Measurements from ENCODE around the gene SF3B3. TPM values are rescaled to one million over a fixed set of nuclear protein-coding genes. Genes with fewer than 3 reads are reported as not detected.
"Not testable (repeated sequence)": the region's sequence is repeated elsewhere in the genome, so short reads cannot be mapped to it uniquely, and the experiment has no call there.

The SF3B3 gene
- polyA plus RNA-seq, 12 donors = 176 to 270 (median 220) TPM; not detected in 1

DNA sequence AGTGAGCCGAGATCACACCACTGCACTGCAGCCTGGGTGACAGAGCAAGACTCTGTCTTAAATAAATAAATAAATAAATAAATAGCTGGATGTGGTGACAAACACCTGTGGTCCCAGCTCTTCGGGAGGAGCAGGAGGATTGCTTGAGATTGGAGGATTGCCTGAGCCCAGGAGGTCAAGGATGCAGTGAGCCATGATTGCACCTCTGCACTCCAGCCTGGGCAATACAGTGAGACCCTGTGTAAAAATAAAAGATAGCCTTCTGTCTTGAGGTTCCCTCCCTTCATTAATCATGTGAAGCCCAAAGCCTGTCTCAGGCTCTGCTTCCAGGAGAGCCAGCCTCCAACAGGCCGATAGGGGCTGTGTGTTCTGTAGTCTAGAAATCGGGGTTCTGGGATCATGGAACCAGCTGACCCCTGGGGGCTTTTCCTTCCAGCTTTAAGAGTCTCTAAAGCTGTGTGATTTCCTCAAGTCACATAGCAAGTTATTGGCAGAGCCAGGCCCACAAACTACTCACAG, 88.2 kb downstream of the SF3B3 start:
- no peak for DNase-seq

DNA sequence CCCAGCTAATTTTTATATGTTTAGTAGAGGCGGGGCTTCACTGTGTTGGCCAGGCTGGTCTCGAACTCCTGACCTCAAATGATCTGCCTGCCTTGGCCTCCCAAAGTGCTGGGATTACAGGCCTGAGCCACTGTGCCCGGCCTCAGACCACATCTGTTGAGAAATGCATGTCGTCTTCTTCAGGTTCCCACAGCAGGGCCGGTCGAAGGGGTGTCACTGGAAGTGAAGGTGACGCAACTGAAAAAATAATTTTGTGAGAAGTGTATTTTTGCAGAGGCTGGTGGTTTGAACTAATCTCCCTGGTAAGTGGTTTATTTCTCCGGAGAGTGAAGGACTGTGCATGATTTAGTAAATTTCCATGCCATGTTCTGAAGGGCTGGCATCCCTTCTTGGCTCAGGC, 89.3 kb downstream of the SF3B3 start:
- DNase-seq = no peak

DNA sequence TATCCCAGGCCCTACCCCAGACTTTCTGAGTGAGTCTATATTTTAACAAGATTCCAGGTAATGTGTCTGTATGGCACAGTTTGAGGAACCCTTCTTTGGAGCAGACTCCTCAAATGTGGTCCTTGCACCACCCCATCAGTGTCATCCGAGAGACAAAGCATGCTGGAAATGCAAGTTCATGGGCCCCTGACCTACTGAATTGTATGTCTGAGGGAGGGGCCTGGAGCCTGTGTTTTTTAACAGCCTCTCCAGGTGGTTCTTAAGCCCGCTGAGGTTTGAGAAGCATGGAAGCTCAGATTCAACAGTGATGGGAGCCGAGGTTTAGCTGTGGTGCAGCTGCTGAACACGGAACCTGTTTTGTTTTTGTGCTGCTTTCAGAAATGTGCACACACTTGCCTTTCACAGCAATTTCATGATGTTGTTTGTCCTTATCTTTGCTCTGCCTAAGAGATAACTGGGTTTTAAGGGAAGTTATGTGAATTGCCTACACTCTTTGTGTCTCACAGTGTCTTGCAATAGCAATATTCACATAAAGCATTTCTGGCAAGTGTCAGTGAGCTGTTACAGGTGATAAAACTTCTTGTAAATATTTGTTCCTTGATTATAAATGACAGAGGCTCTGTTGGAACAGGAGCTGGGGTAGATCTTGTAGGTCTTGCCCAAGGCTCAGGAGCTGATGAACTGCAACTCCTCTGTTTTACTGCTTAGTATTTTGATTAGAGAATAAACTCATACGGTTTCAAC, 90.8 kb downstream of the SF3B3 start:
- DNase-seq = no peak

DNA sequence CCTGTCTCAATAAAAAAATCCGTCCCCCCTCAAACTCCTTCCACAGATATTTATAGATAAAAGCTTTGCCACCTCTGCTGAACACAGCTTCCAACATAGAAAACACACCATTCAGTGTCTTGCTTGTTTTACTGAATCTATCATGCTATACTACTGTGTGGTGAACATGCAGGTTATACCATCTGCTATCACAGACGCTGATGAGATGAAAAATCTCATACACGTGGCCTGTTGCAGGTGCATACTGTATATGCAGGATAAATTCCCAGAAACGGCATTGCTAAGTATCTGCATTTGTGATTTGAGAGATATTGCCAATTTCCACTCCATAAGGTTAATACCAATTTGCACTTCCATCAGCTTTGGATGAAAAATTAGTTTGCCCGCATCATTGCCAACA, 92.3 kb downstream of the SF3B3 start:
- DNase-seq = no peak

DNA sequence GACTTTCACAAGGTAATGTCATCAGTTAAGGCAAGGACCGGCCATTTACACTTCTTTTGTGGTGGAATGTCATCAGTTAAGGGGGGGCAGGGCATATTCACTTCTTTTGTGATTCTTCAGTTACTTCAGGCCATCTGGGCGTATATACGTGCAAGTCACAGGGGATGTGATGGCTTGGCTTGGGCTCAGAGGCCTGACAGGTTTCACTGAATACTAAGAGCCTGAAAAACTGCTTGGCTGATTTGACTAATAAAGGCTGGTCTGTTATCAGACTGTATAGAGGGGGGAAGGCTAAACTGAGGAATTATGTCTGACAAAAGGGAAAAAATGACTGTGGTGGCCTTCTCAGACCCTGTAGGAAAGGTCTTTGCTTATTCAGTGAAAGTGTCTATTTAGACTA, 98.2 kb downstream of the SF3B3 start:
- not testable (repeated sequence) for DNase-seq

Other genes starting within 250 kb of the SF3B3 start
- 10 to 100 TPM in 11 of 12 donors, not detected in 1; 39.4 to 61.8 (median 57.4) TPM for gene AARS1, start 234.3 kb upstream of the SF3B3 start, polyA plus RNA-seq (ENCODE audit: insufficient read length in 12 of 12)
- gene DDX19B, start 224.6 kb upstream of the SF3B3 start, polyA plus RNA-seq (ENCODE audit: insufficient read length in 12 of 12) = 10 to 100 TPM in 11 of 12 donors, not detected in 1; 18.3 to 31.4 (median 23.2) TPM
- gene DDX19A, start 176.9 kb upstream of the SF3B3 start, polyA plus RNA-seq (ENCODE audit: insufficient read length in 12 of 12) = 10 to 100 TPM in 11 of 12 donors, not detected in 1; 22.2 to 49.0 (median 39.4) TPM
- gene ST3GAL2, start 84.7 kb upstream of the SF3B3 start, polyA plus RNA-seq (ENCODE audit: insufficient read length in 12 of 12) = 10 to 100 TPM in 11 of 12 donors, not detected in 1; 22.6 to 40.6 (median 26.5) TPM
- gene FCSK, start 69.2 kb upstream of the SF3B3 start, polyA plus RNA-seq (ENCODE audit: insufficient read length in 12 of 12) = 10 to 100 TPM in 2 of 12 donors, 1 to 10 TPM in 9, not detected in 1; 4.4 to 12.5 (median 7.5) TPM
- 10 to 100 TPM in 11 of 12 donors, not detected in 1; 32.4 to 46.9 (median 40.4) TPM for gene COG4, start 262 bp upstream of the SF3B3 start, polyA plus RNA-seq (ENCODE audit: insufficient read length in 12 of 12)
- gene IL34, start 122.7 kb downstream of the SF3B3 start, polyA plus RNA-seq (ENCODE audit: insufficient read length in 12 of 12) = 10 to 100 TPM in 1 of 12 donors, 1 to 10 TPM in 9, not detected in 2; 4.0 to 10.1 (median 5.2) TPM
- 100 to 1,000 TPM in 8 of 12 donors, 10 to 100 TPM in 4; 80.7 to 148 (median 107) TPM for gene MTSS2, start 162.2 kb downstream of the SF3B3 start, polyA plus RNA-seq (ENCODE audit: insufficient read length in 12 of 12)

Data from muscle of arm (tissue), 12 donors.